GM10266 (cell line): ENCODE measurements around the gene PBX2.

ENCODE experiments used
- DNase-seq: peaks from one replicate; pipeline ENCODE4 v3.0.0; 2012; ENCODE audit errors: extremely low spot score
- CTCF ChIP-seq: IDR thresholded peaks from 2 replicates; pipeline ENCODE4 v1.5.1; 2012; ENCODE audit warnings: mild to moderate bottlenecking, low read depth; ENCODE audit not compliant: control insufficient read depth, insufficient read depth; ENCODE audit errors: missing control alignments

The PBX2 gene

GRCh38 chr6:32183030-32183429, 7.0 kb downstream of the PBX2 start:
- DNase-seq: no peak
- no peak for TF ChIP-seq CTCF

- no peak for TF ChIP-seq CTCF
- no peak for DNase-seq
Observed at GRCh38 chr6:32182555-32182981, 7.4 kb downstream of the PBX2 start.

- no peak for TF ChIP-seq CTCF
- no peak for DNase-seq
Observed at GRCh38 chr6:32181915-32182529, 8.0 kb downstream of the PBX2 start.

GRCh38 chr6:32181148-32181702, 8.8 kb downstream of the PBX2 start:
- DNase-seq: no peak
- TF ChIP-seq CTCF: no peak

GRCh38 chr6:32179766-32180405, 10.1 kb downstream of the PBX2 start:
- no peak for DNase-seq
- no peak for TF ChIP-seq CTCF

GRCh38 chr6:32178547-32179440, 11.2 kb downstream of the PBX2 start:
- DNase-seq: no peak

More at GRCh38 chr6:32178547-32179440, 11.2 kb downstream of the PBX2 start:
- TF ChIP-seq CTCF: no peak
